K562 (cell line): Measurements from ENCODE around the gene AKR1D1.

Source experiments
- CTBP1 ChIP-seq: fragments of 450-650 bp; IDR thresholded peaks from 2 replicates; pipeline ENCODE4 v1.6.1; 2016; ENCODE audit warnings: borderline replicate concordance
- E2F5 ChIP-seq: sonication (generic); formaldehyde crosslinking; IDR thresholded peaks from 2 replicates; pipeline ENCODE4 v1.8.0; 2022; ENCODE audit warnings: mild to moderate bottlenecking, missing genetic modification reagents
- MXI1 ChIP-seq: IDR thresholded peaks from 2 replicates; pipeline ENCODE4 v1.6.1; 2011; ENCODE audit warnings: low read depth, mild to moderate bottlenecking, improper control_type of control experiment, low read length
- PHB ChIP-seq: fragments of 250-450 bp; sonication (Bioruptor Pico); IDR thresholded peaks from 2 replicates; pipeline ENCODE4 v1.5.0; 2021
- POLR2AphosphoS5 ChIP-seq: IDR thresholded peaks from 2 replicates; pipeline ENCODE4 v1.6.1; 2011; ENCODE audit warnings: mild to moderate bottlenecking, low read depth, low read length, moderate library complexity; ENCODE audit not compliant: control insufficient read depth, insufficient read depth
- RBM15 ChIP-seq: fragments of 200-400 bp; formaldehyde crosslinking; IDR thresholded peaks from 2 replicates; pipeline ENCODE4 v1.6.1; 2018; ENCODE audit warnings: mild to moderate bottlenecking, low read length, moderate library complexity; ENCODE audit not compliant: insufficient read depth
- SMAD1 ChIP-seq: fragments of 150-350 bp; IDR thresholded peaks from 2 replicates; pipeline ENCODE4 v1.6.1; 2014; ENCODE audit warnings: low read length, low read depth; ENCODE audit not compliant: partially characterized antibody
- ZBTB26 ChIP-seq: fragments of 450-650 bp; formaldehyde crosslinking; IDR thresholded peaks from 2 replicates; pipeline ENCODE4 v1.4.0; 2022; ENCODE audit warnings: missing genetic modification characterization
- ZFP91 ChIP-seq: sonication (generic); formaldehyde crosslinking; IDR thresholded peaks from 2 replicates; pipeline ENCODE4 v1.8.0; 2022; ENCODE audit warnings: mild to moderate bottlenecking, missing genetic modification reagents
- ZNF175 ChIP-seq: fragments of 200-800 bp; sonication (Bioruptor generic); IDR thresholded peaks from 2 replicates; pipeline ENCODE4 v1.6.1; 2016; ENCODE audit warnings: low read depth, mild to moderate bottlenecking, missing genetic modification characterization, missing compliant biosample characterization
- ZNF23 ChIP-seq: fragments of 250-450 bp; sonication (Bioruptor Pico); IDR thresholded peaks from 2 replicates; pipeline ENCODE4 v1.4.0; 2020; ENCODE audit warnings: mild to moderate bottlenecking

GRCh38 chr7:138079137-138079536, 2.9 kb downstream of the AKR1D1 start:
- no peak for TF ChIP-seq SMAD1
- TF ChIP-seq ZNF175: no peak
- TF ChIP-seq POLR2AphosphoS5: no peak
- TF ChIP-seq E2F5 (CRISPR knock-in tag): no peak
- TF ChIP-seq ZNF23 (CRISPR knock-in tag): no peak
- TF ChIP-seq PHB (CRISPR knock-in tag): no peak
- TF ChIP-seq ZFP91 (CRISPR knock-in tag): no peak
- no peak for TF ChIP-seq ZBTB26 (CRISPR knock-in tag)
- TF ChIP-seq MXI1: no peak
- TF ChIP-seq CTBP1: no peak
- TF ChIP-seq RBM15: no peak
